OCI-LY1 (cell line): ENCODE measurements around the gene FAF1.

Experiments used
- H2AFZ ChIP-seq: fragments of 200-600 bp; sonication (generic), shearing (Covaris generic); 2 replicates; pipeline ENCODE4 v1.6.0; 2014; ENCODE audit warnings: antibody characterized with exemption, mild to moderate bottlenecking, low read length
- H3F3A ChIP-seq: fragments of 200-600 bp; sonication (generic), shearing (Covaris generic); 2 replicates; pipeline ENCODE4 v1.6.0; 2014; ENCODE audit warnings: mild to moderate bottlenecking, antibody characterized with exemption, low read length, moderate library complexity; ENCODE audit not compliant: insufficient read depth
- H3K27ac ChIP-seq: fragments of 200-600 bp; sonication (generic); 2 replicates; pipeline ENCODE4 v1.5.1; 2014; ENCODE audit warnings: low read length, mixed run types, mild to moderate bottlenecking, low read depth; ENCODE audit not compliant: poor library complexity, severe bottlenecking
- H3K27me3 ChIP-seq: fragments of 200-600 bp; sonication (generic); 2 replicates; pipeline ENCODE4 v1.6.0; 2014; ENCODE audit warnings: antibody characterized with exemption, mild to moderate bottlenecking, low read length, moderate library complexity; ENCODE audit not compliant: insufficient read depth
- H3K36me3 ChIP-seq: fragments of 200-600 bp; sonication (generic); 2 replicates; pipeline ENCODE4 v1.6.1; 2014; ENCODE audit warnings: mild to moderate bottlenecking, antibody characterized with exemption, low read length, moderate library complexity, mixed read lengths; ENCODE audit not compliant: insufficient read depth
- H3K4me1 ChIP-seq: fragments of 200-600 bp; sonication (generic); 2 replicates; pipeline ENCODE4 v1.5.1; 2014; ENCODE audit warnings: mild to moderate bottlenecking, low read length, moderate library complexity; ENCODE audit not compliant: insufficient read depth, severe bottlenecking
- H3K4me2 ChIP-seq: fragments of 200-600 bp; sonication (generic), shearing (Covaris generic); 2 replicates; pipeline ENCODE4 v1.6.1; 2014; ENCODE audit warnings: low read length
- H3K4me3 ChIP-seq: fragments of 200-600 bp; sonication (generic); 2 replicates; pipeline ENCODE4 v1.5.1; 2014; ENCODE audit warnings: low read length, low read depth, mild to moderate bottlenecking, mixed read lengths; ENCODE audit not compliant: poor library complexity, severe bottlenecking
- H3K79me2 ChIP-seq: fragments of 200-600 bp; shearing (Covaris generic); 2 replicates; pipeline ENCODE4 v1.6.1; 2016; ENCODE audit warnings: mixed run types, low read length, mixed read lengths; ENCODE audit not compliant: insufficient read depth
- H3K9ac ChIP-seq: fragments of 200-600 bp; sonication (generic), shearing (Covaris generic); 2 replicates; pipeline ENCODE4 v1.6.1; 2014; ENCODE audit warnings: mild to moderate bottlenecking, low read length, mixed read lengths
- H3K9me2 ChIP-seq: fragments of 200-600 bp; sonication (generic), shearing (Covaris generic); 2 replicates; pipeline ENCODE4 v1.6.1; 2014; ENCODE audit warnings: low read depth, mild to moderate bottlenecking, low read length, mixed read lengths
- H3K9me3 ChIP-seq: fragments of 200-600 bp; shearing (Covaris generic); 2 replicates; pipeline ENCODE4 v1.6.1; 2014; ENCODE audit warnings: low read length, mixed read lengths
- H4K20me1 ChIP-seq: fragments of 200-600 bp; sonication (generic), shearing (Covaris generic); 2 replicates; pipeline ENCODE4 v1.6.0; 2016; ENCODE audit warnings: mild to moderate bottlenecking, low read length; ENCODE audit not compliant: insufficient read depth
- CTCF ChIP-seq: fragments of 200-600 bp; sonication (generic), shearing (Covaris generic); IDR thresholded peaks from 2 replicates; pipeline ENCODE4 v1.5.1; 2017; ENCODE audit warnings: mild to moderate bottlenecking, antibody characterized with exemption, low read length, moderate library complexity, mixed read lengths
- EZH2 ChIP-seq: fragments of 200-600 bp; sonication (generic), shearing (Covaris generic); IDR thresholded peaks from 2 replicates; pipeline ENCODE4 v1.8.0; 2017; ENCODE audit warnings: borderline replicate concordance, mixed run types, mild to moderate bottlenecking, antibody characterized with exemption, low read length, moderate library complexity, mixed read lengths

FAF1 gene

GRCh38 chr1:50564417-50564816, 395.6 kb downstream of the FAF1 start:
- H3K4me2 ChIP-seq, result no peak overlapping the region
- no peak overlapping the region for H2AFZ ChIP-seq
- H3F3A ChIP-seq, result no peaks in the 10 kb centered on the region
- H3K4me3 ChIP-seq, result no peak overlapping the region
- H4K20me1 ChIP-seq, result no peaks in the 10 kb centered on the region
- TF ChIP-seq CTCF, result no peak
- no peak for TF ChIP-seq EZH2
- H3K27ac ChIP-seq, result no peak overlapping the region
- no peak overlapping the region for H3K9ac ChIP-seq
- H3K9me3 ChIP-seq, result no peaks in the 10 kb centered on the region
- H3K4me1 ChIP-seq, result no peaks in the 10 kb centered on the region
- H3K79me2 ChIP-seq, result no peaks in the 10 kb centered on the region
- H3K36me3 ChIP-seq, result peaks cover 65% of the 10 kb centered on the region; the same call in 1 of the 2 replicates
- H3K27me3 ChIP-seq, result no peaks in the 10 kb centered on the region
- no peaks in the 10 kb centered on the region for H3K9me2 ChIP-seq

GRCh38 chr1:50562106-50562505, 398.0 kb downstream of the FAF1 start:
- H3K79me2 ChIP-seq, result no peaks in the 10 kb centered on the region
- peaks cover 64% of the 10 kb centered on the region; the same call in 1 of the 2 replicates for H3K36me3 ChIP-seq
- no peaks in the 10 kb centered on the region for H3K27me3 ChIP-seq
- H3K4me2 ChIP-seq, result no peak overlapping the region
- H4K20me1 ChIP-seq, result no peaks in the 10 kb centered on the region
- no peak for TF ChIP-seq EZH2
- no peak for TF ChIP-seq CTCF
- no peak overlapping the region for H3K4me3 ChIP-seq
- no peaks in the 10 kb centered on the region for H3K4me1 ChIP-seq
- no peaks in the 10 kb centered on the region for H3K9me3 ChIP-seq
- no peak overlapping the region for H3K27ac ChIP-seq
- no peak overlapping the region for H3K9ac ChIP-seq
- no peaks in the 10 kb centered on the region for H3K9me2 ChIP-seq
- no peak overlapping the region for H2AFZ ChIP-seq
- no peaks in the 10 kb centered on the region for H3F3A ChIP-seq

- Histone ChIP-seq H3K4me1 (no peaks in the 10 kb centered on the region), H3K79me2 (no peaks in the 10 kb centered on the region), H3K9ac (no peak overlapping the region), H3K36me3 (peaks cover 38% of the 10 kb centered on the region; the same call in 1 of the 2 replicates), H3K9me2 (no peaks in the 10 kb centered on the region), H3K27me3 (no peaks in the 10 kb centered on the region), H3F3A (no peaks in the 10 kb centered on the region), H3K4me3 (no peak overlapping the region), H3K27ac (no peak overlapping the region), H3K9me3 (no peaks in the 10 kb centered on the region), H2AFZ (no peak overlapping the region), H3K4me2 (no peak overlapping the region), H4K20me1 (no peaks in the 10 kb centered on the region)
- TF ChIP-seq EZH2 (no peak), CTCF (no peak)
Measured at GRCh38 chr1:50559421-50559820, 400.6 kb downstream of the FAF1 start.
